Endothelial cell of umbilical vein (primary cell): ENCODE data around the gene MTM1. TPM values are rescaled to one million over a fixed set of nuclear protein-coding genes. Genes with fewer than 3 reads are reported as not detected.

Experiments
- BruUV-seq: library from RNA; stranded (reverse); fragments of 400-500 nt; replicated peaks from 2 replicates; lab custom pipeline; 2021; lab: Mats Ljungman, UMichigan
- CTCF ChIA-PET: fragments of 300-600, 350-600 bp; sonication (Branson Sonifier 250); formaldehyde crosslinking; loops from one replicate; lab custom pipeline; 2021; ENCODE audit warnings: antibody characterized with exemption, inconsistent platforms; lab: Charles Lee
- POLR2A ChIA-PET: fragments of 300-600, 350-600 bp; sonication (Branson Sonifier 250); formaldehyde crosslinking; loops from one replicate; lab custom pipeline; 2021; ENCODE audit warnings: antibody characterized with exemption, inconsistent platforms; lab: Charles Lee
- DNase-seq: peaks from one replicate; pipeline ENCODE4 v3.0.0-alpha.2; 2011; ENCODE audit warnings: low read depth, low spot score
- FAIRE-seq: peaks from 2 replicates; lab custom pipeline; 2011; peaks lifted over from hg19 to GRCh38; lab: Jason Lieb, UNC
- H2AFZ ChIP-seq: 2 replicates; pipeline ENCODE4 v1.6.0; 2012; ENCODE audit warnings: low read depth, low read length, control low read depth, inconsistent platforms
- H3K27ac ChIP-seq: 2 replicates; pipeline ENCODE4 v1.5.1; 2011; ENCODE audit warnings: low read depth, mild to moderate bottlenecking, control low read depth, low read length, moderate library complexity; ENCODE audit not compliant: insufficient read depth
- H3K27me3 ChIP-seq, 2 experiments: 2 replicates each; pipeline versions ENCODE4 v1.6.0 to v1.6.1; 2011; ENCODE audit warnings: low read length in 2 of 2, mixed read lengths in 1 of 2; ENCODE audit not compliant: control insufficient read depth in 2 of 2, insufficient read depth in 2 of 2
- H3K36me3 ChIP-seq, 2 experiments: 2 replicates in 1 of 2; 3 replicates in 1 of 2; pipeline ENCODE4 v1.5.1; 2011; ENCODE audit warnings: low read length in 2 of 2, mild to moderate bottlenecking in 1 of 2, moderate library complexity in 1 of 2; ENCODE audit not compliant: control insufficient read depth in 2 of 2, insufficient read depth in 2 of 2; ENCODE audit errors: extremely low read depth in 1 of 2
- H3K4me1 ChIP-seq: 3 replicates; pipeline ENCODE4 v1.5.1; 2011; ENCODE audit warnings: mild to moderate bottlenecking, low read length; ENCODE audit not compliant: control insufficient read depth, insufficient read depth; ENCODE audit errors: extremely low read depth
- H3K4me2 ChIP-seq: 2 replicates; pipeline ENCODE4 v1.6.1; 2011; ENCODE audit warnings: low read length, control low read depth, mixed read lengths; ENCODE audit not compliant: insufficient read depth
- H3K4me3 ChIP-seq, 3 experiments: fragments of 200-600 bp in 1 of 3; sonication (generic), shearing (Covaris generic) in 1 of 3; replicated peaks in 1 of 3; 2 replicates each; pipeline ENCODE4 v1.5.1; 2011 to 2016; ENCODE audit warnings: control low read depth in 3 of 3, low read length in 3 of 3, mild to moderate bottlenecking in 2 of 3, inconsistent platforms in 1 of 3, low read depth in 1 of 3, moderate library complexity in 1 of 3; ENCODE audit not compliant: insufficient read depth in 1 of 3
- H3K79me2 ChIP-seq: 2 replicates; pipeline ENCODE4 v1.6.0; 2012; ENCODE audit warnings: low read length, inconsistent platforms; ENCODE audit not compliant: control insufficient read depth, insufficient read depth
- H3K9ac ChIP-seq: replicated peaks from 2 replicates; pipeline ENCODE3; 2011; ENCODE audit warnings: low read length, control low read depth; ENCODE audit not compliant: insufficient read depth; ENCODE audit errors: extremely low read depth
- H3K9me1 ChIP-seq: replicated peaks from 3 replicates; pipeline ENCODE4 v1.6.0; 2011; ENCODE audit warnings: mild to moderate bottlenecking, low read length; ENCODE audit not compliant: control insufficient read depth, insufficient read depth; ENCODE audit errors: extremely low read depth
- H3K9me3 ChIP-seq: replicated peaks from 2 replicates; pipeline ENCODE4 v1.5.1; 2012; ENCODE audit warnings: low read length, inconsistent platforms; ENCODE audit not compliant: control insufficient read depth, insufficient read depth
- H4K20me1 ChIP-seq: replicated peaks from 2 replicates; pipeline ENCODE3; 2011; ENCODE audit warnings: mild to moderate bottlenecking, low read length; ENCODE audit not compliant: control insufficient read depth, insufficient read depth; ENCODE audit errors: extremely low read depth
- CTCF ChIP-seq, 2 donors: IDR thresholded peaks; 1 replicate in 1 of 2; 2 replicates in 1 of 2; pipeline ENCODE4 v1.5.1; 2011; ENCODE audit warnings: low read length in 2 of 2, mild to moderate bottlenecking in 2 of 2, moderate library complexity in 2 of 2, control low read depth in 1 of 2, inconsistent platforms in 1 of 2, low read depth in 1 of 2; ENCODE audit not compliant: insufficient read depth in 1 of 2; ENCODE audit errors: extremely low read depth in 1 of 2
- EZH2 ChIP-seq: IDR thresholded peaks from 2 replicates; pipeline ENCODE4 v1.6.1; 2012; ENCODE audit warnings: borderline replicate concordance, low read depth, mild to moderate bottlenecking, moderate library complexity, low read length, inconsistent platforms; ENCODE audit not compliant: severe bottlenecking
- FOS ChIP-seq: IDR thresholded peaks from 2 replicates; pipeline ENCODE4 v1.6.1; 2011; ENCODE audit warnings: mild to moderate bottlenecking, low read length, moderate library complexity, borderline replicate concordance; ENCODE audit not compliant: insufficient read depth
- GATA2 ChIP-seq: IDR thresholded peaks from 2 replicates; pipeline ENCODE4 v1.7.0; 2011; ENCODE audit warnings: low read depth, mild to moderate bottlenecking, moderate library complexity, mixed read lengths, low read length; ENCODE audit not compliant: insufficient read length, insufficient read depth
- JUN ChIP-seq: IDR thresholded peaks from 2 replicates; pipeline ENCODE4 v1.6.1; 2011; ENCODE audit warnings: borderline replicate concordance, low read depth; ENCODE audit not compliant: insufficient read length, insufficient read depth
- MAX ChIP-seq: IDR thresholded peaks from 2 replicates; pipeline ENCODE4 v1.6.1; 2011; ENCODE audit not compliant: insufficient read depth, insufficient read length
- MYC ChIP-seq: IDR thresholded peaks from one replicate; pipeline ENCODE4 v1.6.1; 2011; ENCODE audit warnings: mild to moderate bottlenecking, low read depth, low read length
- POLR2A ChIP-seq: IDR thresholded peaks from 2 replicates; pipeline ENCODE4 v1.6.1; 2012; ENCODE audit warnings: low read depth, mild to moderate bottlenecking, control low read depth, low read length
- POLR2AphosphoS5 ChIP-seq: IDR thresholded peaks from 2 replicates; pipeline ENCODE4 v1.6.1; 2012; ENCODE audit warnings: low read depth, mild to moderate bottlenecking, control low read depth, low read length, moderate library complexity; ENCODE audit not compliant: insufficient read depth
- dilution Hi-C: fragments of 300-500 bp; cut with MboI; formaldehyde crosslinking; loops from one replicate; pipeline ENCODE4 v1.15.0; 2019; ENCODE audit warnings: low sequenced_read_pairs; ENCODE audit not compliant: extremely low pct_ligation_motif_present
- intact Hi-C: fragments of 100-400 bp; cut with micrococcal nuclease; formaldehyde crosslinking; loops from one replicate; pipeline ENCODE4 v1.10.0; 2022
- polyA plus RNA-seq, 4 experiments: library from polyadenylated mRNA; depleted of rRNA in 3 of 4; stranded (reverse) in 3 of 4; unstranded in 1 of 4; fragments of >200 nt; gene quantifications; 2 replicates each; pipeline versions ENCODE4 v1.2.1 to v1.2.3, GENCODE V29; 2011 to 2012; ENCODE audit warnings: missing spikeins in 1 of 4
- total RNA-seq: library from RNA; stranded (reverse); gene quantifications from 2 replicates; pipeline ENCODE4 v1.2.3, GENCODE V29; 2021

The MTM1 gene
- total and polyA plus RNA-seq, 2 donors (not counting 3 experiments of a cell fraction or from before 2014, with no cell fraction given), result 2.4 to 13.2 TPM

GRCh38 chrX:150567645-150568319 lies 639 bp upstream of the MTM1 start:
- Histone ChIP-seq H3K9me1 (no peaks in the 10 kb centered on the region), H3K36me3 (no peaks in the 10 kb centered on the region), H3K4me1 (peaks cover 11% of the 10 kb centered on the region), H3K27me3 (no peaks in the 10 kb centered on the region), H3K4me2 (peak overlapping the region; percentile 69), H3K9ac (peak overlapping the region; percentile 41), H3K27ac (no peak overlapping the region), H3K79me2 (no peaks in the 10 kb centered on the region), H3K9me3 (no peaks in the 10 kb centered on the region), H3K4me3 (peak overlapping the region in 1 of 3 experiments; percentile 59), H4K20me1 (no peaks in the 10 kb centered on the region), H2AFZ (peak overlapping the region; percentile 92)
- FAIRE-seq (no peak), DNase-seq (no peak)
- dilution Hi-C loops, result no loop called here
- POLR2A ChIA-PET, result interaction anchor here (0.6 kb wide), 1 partner anchor 21 kb away, joined by 3 read pairs; no protein-coding TSS in a partner anchor
- CTCF ChIA-PET, result interaction anchor here (1.1 to 1.9 kb wide), 3 partner anchors 82 to 617 kb away, joined by 3 to 5 read pairs (median 5); no protein-coding TSS in a partner anchor
- BruUV-seq, result no TSS peak
- TF ChIP-seq POLR2AphosphoS5 (no peak), CTCF (IDR thresholded peaks at IDR 0.05; ENCODE audit: extremely low read depth in 1 of 2, insufficient read depth in 1 of 2, low read depth in 1 of 2, low read length in 2 of 2) (no peak), MYC (no peak), MAX (no peak), FOS (no peak), GATA2 (no peak), EZH2 (no peak), JUN (no peak), POLR2A (no peak)
- intact Hi-C loops, result loop anchor here (1.0 kb wide), 5 partner anchors 19 to 483 kb away; no protein-coding TSS in a partner anchor
